Activated CD4-positive, alpha-beta memory T cell treated with anti-CD3 and anti-CD28 coated beads for 36 hours (primary cell): Measurements from ENCODE around the gene LBX2. TPM values are rescaled to one million over a fixed set of nuclear protein-coding genes. Genes with fewer than 3 reads are reported as not detected.

Experiments
- CTCF ChIA-PET: fragments of 350-600 bp; sonication (Branson Sonifier 250); formaldehyde crosslinking; loops from one replicate; lab custom pipeline; 2021; ENCODE audit warnings: antibody characterized with exemption, inconsistent platforms; lab: Charles Lee
- POLR2A ChIA-PET: fragments of 350-600 bp; sonication (Branson Sonifier 250); formaldehyde crosslinking; loops from one replicate; lab custom pipeline; 2021; ENCODE audit warnings: antibody characterized with exemption; lab: Charles Lee
- DNase-seq: peaks from one replicate; pipeline ENCODE4 v3.0.0-alpha.2; 2020
- H3K27ac Mint-ChIP-seq: one replicate; pipeline ENCODE4 v1.8.0; 2021; ENCODE audit warnings: mixed read lengths
- H3K27me3 Mint-ChIP-seq: one replicate; pipeline ENCODE4 v1.8.0; 2021; ENCODE audit warnings: mixed read lengths
- H3K36me3 Mint-ChIP-seq: one replicate; pipeline ENCODE4 v1.8.0; 2021; ENCODE audit warnings: mixed read lengths
- H3K4me1 Mint-ChIP-seq: one replicate; pipeline ENCODE4 v1.8.0; 2021; ENCODE audit warnings: low read depth, mixed read lengths
- H3K4me3 Mint-ChIP-seq: one replicate; pipeline ENCODE4 v1.8.0; 2021; ENCODE audit warnings: mild to moderate bottlenecking, mixed read lengths
- H3K9me3 Mint-ChIP-seq: one replicate; pipeline ENCODE4 v1.8.0; 2021; ENCODE audit warnings: mixed read lengths
- intact Hi-C: fragments of 100-400 bp; cut with micrococcal nuclease; formaldehyde crosslinking; loops from one replicate; pipeline ENCODE4 v1.15.1; 2023
- total RNA-seq, 2 experiments: library from RNA; stranded (reverse); gene quantifications; one replicate each; pipeline ENCODE4 v1.2.3, GENCODE V29; 2021

LBX2 gene
- total RNA-seq, 2 experiments from 2014 or later, result 0.52 to 0.63 TPM

- CTCF ChIA-PET, result interaction anchor here (0.8 to 3.7 kb wide), 4 partner anchors 9 to 85 kb away, joined by 4 to 15 read pairs (median 5); partner anchors contain the start of genes CCDC142 and TTC31
- Mint-ChIP-seq H3K27ac (no peak overlapping the region), H3K4me1 (peaks cover 48% of the 10 kb centered on the region), H3K4me3 (peak overlapping the region; percentile 65), H3K36me3 (peaks cover 30% of the 10 kb centered on the region), H3K9me3 (no peaks in the 10 kb centered on the region), H3K27me3 (peaks cover 63% of the 10 kb centered on the region)
- intact Hi-C loops, result no loop called here
- POLR2A ChIA-PET, result interaction anchor here (1.5 to 1.9 kb wide), 2 partner anchors 14 to 24 kb away, joined by 4 to 6 read pairs; partner anchors contain the start of gene DQX1
- DNase-seq, result peak; percentile 71
Observed at GRCh38 chr2:74502720-74503505, 3.5 kb upstream of the LBX2 start.

GRCh38 chr2:74502147-74502719 lies 2.8 kb upstream of the LBX2 start:
- Mint-ChIP-seq H3K27ac (no peak overlapping the region), H3K27me3 (peaks cover 63% of the 10 kb centered on the region)
- CTCF ChIA-PET, result interaction anchor here (1.7 to 3.7 kb wide), 3 partner anchors 20 to 86 kb away, joined by 4 to 15 read pairs (median 9); partner anchors contain the start of genes CCDC142 and TTC31

GRCh38 chr2:74501335-74502071 lies 2.1 kb upstream of the LBX2 start:
- Mint-ChIP-seq H3K4me3 (peak overlapping the region; percentile 65), H3K36me3 (peaks cover 23% of the 10 kb centered on the region), H3K9me3 (no peaks in the 10 kb centered on the region), H3K4me1 (peaks cover 49% of the 10 kb centered on the region), H3K27me3 (peaks cover 63% of the 10 kb centered on the region), H3K27ac (no peak overlapping the region)
- POLR2A ChIA-PET, result interaction anchor here (0.7 kb wide), 1 partner anchor 9 kb away, joined by 3 read pairs; no protein-coding TSS in a partner anchor
- DNase-seq, result no peak
- CTCF ChIA-PET, result interaction anchor here (0.7 to 3.7 kb wide), 4 partner anchors 17 to 86 kb away, joined by 3 to 15 read pairs (median 6); partner anchors contain the start of genes CCDC142 and TTC31
- intact Hi-C loops, result no loop called here

More at GRCh38 chr2:74502147-74502719, 2.8 kb upstream of the LBX2 start:
- POLR2A ChIA-PET, result interaction anchor here (0.7 kb wide), 1 partner anchor 8 kb away, joined by 3 read pairs; no protein-coding TSS in a partner anchor
- H3K4me3 Mint-ChIP-seq, result peak overlapping the region; percentile 65
- no peak for DNase-seq
- peaks cover 27% of the 10 kb centered on the region for H3K36me3 Mint-ChIP-seq
- peaks cover 54% of the 10 kb centered on the region for H3K4me1 Mint-ChIP-seq
- H3K9me3 Mint-ChIP-seq, result no peaks in the 10 kb centered on the region
- intact Hi-C loops, result no loop called here

GRCh38 chr2:74500578-74500946 lies 1.2 kb upstream of the LBX2 start:
- intact Hi-C loops, result no loop called here
- H3K9me3 Mint-ChIP-seq, result no peaks in the 10 kb centered on the region
- no peak overlapping the region for H3K27ac Mint-ChIP-seq
- CTCF ChIA-PET, result interaction anchor here (1.2 to 3.7 kb wide), 3 partner anchors 18 to 87 kb away, joined by 4 to 15 read pairs (median 9); partner anchors contain the start of genes CCDC142 and TTC31
- no peak for DNase-seq
- H3K4me1 Mint-ChIP-seq, result peaks cover 47% of the 10 kb centered on the region
- H3K27me3 Mint-ChIP-seq, result peaks cover 63% of the 10 kb centered on the region
- POLR2A ChIA-PET, result interaction anchor here (1.1 to 1.4 kb wide), 3 partner anchors 16 to 41 kb away, joined by 3 to 4 read pairs (median 3); partner anchors contain the start of gene CCDC142
- H3K36me3 Mint-ChIP-seq, result peaks cover 18% of the 10 kb centered on the region
- no peak overlapping the region for H3K4me3 Mint-ChIP-seq

- CTCF ChIA-PET, result interaction anchor here (0.8 to 2.0 kb wide), 3 partner anchors 17 to 87 kb away, joined by 3 to 9 read pairs (median 4); partner anchors contain the start of genes CCDC142 and TTC31
- Mint-ChIP-seq H3K27me3 (peaks cover 63% of the 10 kb centered on the region), H3K36me3 (peaks cover 13% of the 10 kb centered on the region), H3K4me3 (no peak overlapping the region), H3K9me3 (no peaks in the 10 kb centered on the region), H3K27ac (no peak overlapping the region), H3K4me1 (peaks cover 46% of the 10 kb centered on the region)
- no peak for DNase-seq
- intact Hi-C loops, result loop anchor here (5.0 kb wide), 1 partner anchor 32 kb away; no protein-coding TSS in a partner anchor
- POLR2A ChIA-PET, result interaction anchor here (1.1 to 1.4 kb wide), 3 partner anchors 16 to 40 kb away, joined by 3 to 4 read pairs (median 3); partner anchors contain the start of gene CCDC142
Observed at GRCh38 chr2:74499940-74500577, 656 bp upstream of the LBX2 start.

GRCh38 chr2:74498500-74499266 lies 720 bp downstream of the LBX2 start:
- H3K27ac Mint-ChIP-seq, result peak overlapping the region; percentile 20
- no peaks in the 10 kb centered on the region for H3K9me3 Mint-ChIP-seq
- peaks cover 51% of the 10 kb centered on the region for H3K27me3 Mint-ChIP-seq
- ChIA-PET POLR2A (interaction anchor here (1.0 to 1.3 kb wide), 3 partner anchors 15 to 31 kb away, joined by 3 to 5 read pairs (median 5); partner anchors contain the start of genes AUP1, CCDC142, HTRA2 and TTC31), CTCF (interaction anchor here (0.9 to 1.7 kb wide), 3 partner anchors 16 to 91 kb away, joined by 3 to 7 read pairs (median 3); partner anchors contain the start of genes CCDC142 and TTC31)
- peak; percentile 58 for DNase-seq
- peaks cover 35% of the 10 kb centered on the region for H3K4me1 Mint-ChIP-seq
- intact Hi-C loops, result loop anchor here (1.0 to 5.0 kb wide), 3 partner anchors 15 to 34 kb away; partner anchors contain the start of gene TTC31
- H3K36me3 Mint-ChIP-seq, result peaks cover under 1% of the 10 kb centered on the region
- H3K4me3 Mint-ChIP-seq, result peak overlapping the region; percentile 75

- Mint-ChIP-seq H3K9me3 (no peaks in the 10 kb centered on the region), H3K4me1 (peaks cover 28% of the 10 kb centered on the region), H3K36me3 (peaks cover 3% of the 10 kb centered on the region), H3K4me3 (peak overlapping the region; percentile 75), H3K27ac (peak overlapping the region; percentile 20), H3K27me3 (peaks cover 45% of the 10 kb centered on the region)
- DNase-seq, result peak; percentile 42
- CTCF ChIA-PET, result interaction anchor here (0.9 to 1.7 kb wide), 3 partner anchors 15 to 92 kb away, joined by 3 to 7 read pairs (median 3); partner anchors contain the start of genes CCDC142 and TTC31
- POLR2A ChIA-PET, result interaction anchor here (1.0 to 1.8 kb wide), 4 partner anchors 9 to 31 kb away, joined by 3 to 6 read pairs (median 5); partner anchors contain the start of genes AUP1, CCDC142, HTRA2 and PCGF1
- intact Hi-C loops, result loop anchor here (1.0 to 5.0 kb wide), 3 partner anchors 15 to 34 kb away; partner anchors contain the start of gene TTC31
Observed at GRCh38 chr2:74497777-74498499, 1.5 kb downstream of the LBX2 start.

GRCh38 chr2:74496997-74497776 lies 2.2 kb downstream of the LBX2 start:
- intact Hi-C loops, result loop anchor here (5.0 kb wide), 1 partner anchor 35 kb away; no protein-coding TSS in a partner anchor
- no peaks in the 10 kb centered on the region for H3K9me3 Mint-ChIP-seq
- H3K4me3 Mint-ChIP-seq, result peak overlapping the region; percentile 75
- POLR2A ChIA-PET, result interaction anchor here (1.0 to 1.8 kb wide), 4 partner anchors 10 to 32 kb away, joined by 3 to 6 read pairs (median 5); partner anchors contain the start of genes AUP1, CCDC142, HTRA2 and PCGF1
- DNase-seq, result no peak
- peaks cover 39% of the 10 kb centered on the region for H3K27me3 Mint-ChIP-seq
- CTCF ChIA-PET, result interaction anchor here (0.9 to 1.5 kb wide), 2 partner anchors 15 to 78 kb away, joined by 3 to 7 read pairs; partner anchors contain the start of genes CCDC142 and TTC31
- no peak overlapping the region for H3K27ac Mint-ChIP-seq
- peaks cover 7% of the 10 kb centered on the region for H3K36me3 Mint-ChIP-seq
- peaks cover 21% of the 10 kb centered on the region for H3K4me1 Mint-ChIP-seq

GRCh38 chr2:74495440-74495839 lies 4.0 kb downstream of the LBX2 start:
- ChIA-PET POLR2A (no interaction called here), CTCF (interaction anchor here (0.7 kb wide), 1 partner anchor 49 kb away, joined by 3 read pairs; no protein-coding TSS in a partner anchor)
- Mint-ChIP-seq H3K36me3 (peaks cover 15% of the 10 kb centered on the region), H3K27me3 (peaks cover 23% of the 10 kb centered on the region), H3K9me3 (no peaks in the 10 kb centered on the region), H3K4me1 (peaks cover 17% of the 10 kb centered on the region), H3K27ac (no peak overlapping the region), H3K4me3 (no peak overlapping the region)
- DNase-seq, result no peak
- intact Hi-C loops, result loop anchor here (5.0 kb wide), 1 partner anchor 37 kb away; no protein-coding TSS in a partner anchor
